Lower leg skin (tissue), 3 donors: Measurements from ENCODE around the gene LRRTM1.

ENCODE experiments used
- POLR2A ChIP-seq, 2 donors: fragments of 450-650 bp; IDR thresholded peaks; one replicate each; pipeline ENCODE4 v1.6.1; 2016 to 2017; ENCODE audit warnings: antibody characterized with exemption in 2 of 2, mild to moderate bottlenecking in 1 of 2, moderate library complexity in 1 of 2
- TF ChIP-seq, protein P1 (sequence below), 3 donors: fragments of 450-650 bp; IDR thresholded peaks; one replicate each; pipeline ENCODE4 v1.5.1; 2016; ENCODE audit warnings: antibody characterized with exemption in 3 of 3, mild to moderate bottlenecking in 3 of 3, moderate library complexity in 2 of 3

DNA sequence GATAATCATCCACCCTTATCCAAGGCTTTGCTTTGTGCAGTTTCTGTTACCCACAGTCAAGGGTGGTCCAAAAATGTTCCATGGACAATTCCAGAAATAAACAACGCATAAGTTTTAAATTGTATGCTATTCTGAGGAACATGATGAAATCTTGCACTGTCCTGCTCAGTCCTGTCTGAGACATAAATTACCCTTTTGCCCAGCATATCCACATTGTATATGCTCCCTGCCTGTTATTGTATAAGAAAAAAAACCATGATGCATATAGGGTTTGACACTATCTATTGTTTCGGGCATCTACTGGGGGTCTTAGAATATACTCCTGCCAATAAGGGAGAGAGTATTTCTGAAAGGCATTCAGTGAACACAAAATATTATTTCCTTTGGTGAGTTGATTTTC is 24.0 kb downstream of the LRRTM1 start:
- TF ChIP-seq, protein P1, sequence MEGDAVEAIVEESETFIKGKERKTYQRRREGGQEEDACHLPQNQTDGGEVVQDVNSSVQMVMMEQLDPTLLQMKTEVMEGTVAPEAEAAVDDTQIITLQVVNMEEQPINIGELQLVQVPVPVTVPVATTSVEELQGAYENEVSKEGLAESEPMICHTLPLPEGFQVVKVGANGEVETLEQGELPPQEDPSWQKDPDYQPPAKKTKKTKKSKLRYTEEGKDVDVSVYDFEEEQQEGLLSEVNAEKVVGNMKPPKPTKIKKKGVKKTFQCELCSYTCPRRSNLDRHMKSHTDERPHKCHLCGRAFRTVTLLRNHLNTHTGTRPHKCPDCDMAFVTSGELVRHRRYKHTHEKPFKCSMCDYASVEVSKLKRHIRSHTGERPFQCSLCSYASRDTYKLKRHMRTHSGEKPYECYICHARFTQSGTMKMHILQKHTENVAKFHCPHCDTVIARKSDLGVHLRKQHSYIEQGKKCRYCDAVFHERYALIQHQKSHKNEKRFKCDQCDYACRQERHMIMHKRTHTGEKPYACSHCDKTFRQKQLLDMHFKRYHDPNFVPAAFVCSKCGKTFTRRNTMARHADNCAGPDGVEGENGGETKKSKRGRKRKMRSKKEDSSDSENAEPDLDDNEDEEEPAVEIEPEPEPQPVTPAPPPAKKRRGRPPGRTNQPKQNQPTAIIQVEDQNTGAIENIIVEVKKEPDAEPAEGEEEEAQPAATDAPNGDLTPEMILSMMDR (IDR thresholded peaks at IDR 0.05) = no peak
- TF ChIP-seq POLR2A (IDR thresholded peaks at IDR 0.05) = no peak
